Measurements from ENCODE around the gene TMEM125.

TMEM125 gene

GRCh38 chr1:43294761-43295160 lies 25.0 kb downstream of the TMEM125 start:
- no peak for DNase-seq

- no peak for DNase-seq
Observed at GRCh38 chr1:43296207-43296606, 26.4 kb downstream of the TMEM125 start.

- DNase-seq, result no peak
Observed at GRCh38 chr1:43298055-43298454, 28.3 kb downstream of the TMEM125 start.

GRCh38 chr1:43299101-43299500 lies 29.3 kb downstream of the TMEM125 start:
- DNase-seq, result no peak

- no peak for DNase-seq
Observed at GRCh38 chr1:43300378-43301094, 30.8 kb downstream of the TMEM125 start, which contains the start of gene TIE1. Gene TIE1, plus strand, starts transcription at chr1:43300982. Its CDS starts 90 bp downstream, at chr1:43301072.

GRCh38 chr1:43302201-43302600 lies 32.4 kb downstream of the TMEM125 start:
- DNase-seq, result no peak

- no peak for DNase-seq
Observed at GRCh38 chr1:43302721-43303470, 33.1 kb downstream of the TMEM125 start.

GRCh38 chr1:43303471-43304313 lies 33.9 kb downstream of the TMEM125 start:
- no peak for DNase-seq

GRCh38 chr1:43304314-43304681 lies 34.5 kb downstream of the TMEM125 start:
- DNase-seq, result no peak

GRCh38 chr1:43304771-43305300 lies 35.1 kb downstream of the TMEM125 start:
- no peak for DNase-seq

GRCh38 chr1:43305461-43305860 lies 35.7 kb downstream of the TMEM125 start:
- no peak for DNase-seq

- DNase-seq, result no peak
Observed at GRCh38 chr1:43305926-43306687, 36.3 kb downstream of the TMEM125 start.

GRCh38 chr1:43306688-43307457 lies 37.1 kb downstream of the TMEM125 start:
- DNase-seq, result no peak

- DNase-seq, result no peak
Observed at GRCh38 chr1:43307458-43308158, 37.8 kb downstream of the TMEM125 start.

- no peak for DNase-seq
Observed at GRCh38 chr1:43308635-43309404, 39.0 kb downstream of the TMEM125 start.

GRCh38 chr1:43309405-43310025 lies 39.7 kb downstream of the TMEM125 start:
- no peak for DNase-seq

GRCh38 chr1:43311521-43311920 lies 41.7 kb downstream of the TMEM125 start:
- DNase-seq, result no peak

- DNase-seq, result no peak
Observed at GRCh38 chr1:43312212-43312623, 42.4 kb downstream of the TMEM125 start.

- no peak for DNase-seq
Observed at GRCh38 chr1:43312663-43313515, 43.1 kb downstream of the TMEM125 start.

Measured in fibroblast of skin of right biceps (primary cell).